Superior temporal gyrus (tissue), 1 donor: ENCODE data around the gene PIP5KL1.

ENCODE experiments used
- DNase-seq: peaks from one replicate; pipeline ENCODE4 v3.0.0-alpha.2; 2016; ENCODE audit errors: extremely low spot score

Gene PIP5KL1

DNA sequence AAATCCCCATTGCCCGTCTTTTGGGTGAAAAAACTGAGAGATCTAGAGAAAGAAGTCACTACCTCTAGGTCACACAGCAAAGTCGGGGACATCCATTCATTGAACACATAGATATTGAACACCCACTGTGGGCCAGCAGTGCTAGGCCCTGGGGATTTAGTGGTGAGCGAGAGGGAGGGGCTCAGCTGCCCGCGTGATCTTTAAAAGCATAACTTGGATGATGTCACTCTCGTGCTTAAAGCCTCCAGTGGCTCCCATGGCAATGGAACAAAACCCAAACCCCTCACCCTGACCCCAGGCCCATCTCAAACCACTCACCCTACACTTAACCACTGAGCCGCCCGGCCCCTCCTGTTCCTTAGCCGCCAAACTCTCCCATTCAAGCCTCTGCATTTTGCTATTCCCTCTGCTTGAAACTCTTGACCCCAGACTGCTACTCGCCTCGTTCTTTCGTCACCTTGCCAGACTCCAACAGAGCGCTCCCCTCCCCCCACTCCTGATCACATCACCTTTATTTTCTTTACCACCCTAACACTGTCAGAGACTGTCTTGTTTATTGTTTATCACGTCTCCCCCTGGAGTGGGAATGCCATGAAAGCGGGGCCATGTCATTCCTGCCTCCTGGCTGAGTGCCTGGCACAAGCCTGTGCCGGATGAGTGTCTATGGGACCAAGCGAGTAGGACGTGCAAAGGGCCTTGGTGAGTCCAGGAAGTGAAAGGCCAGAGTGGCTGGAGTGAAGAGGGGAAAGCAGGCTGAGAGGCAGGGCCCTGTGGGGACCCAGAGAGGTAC lies 710 bp upstream of the PIP5KL1 start:
- DNase-seq = no peak

DNA sequence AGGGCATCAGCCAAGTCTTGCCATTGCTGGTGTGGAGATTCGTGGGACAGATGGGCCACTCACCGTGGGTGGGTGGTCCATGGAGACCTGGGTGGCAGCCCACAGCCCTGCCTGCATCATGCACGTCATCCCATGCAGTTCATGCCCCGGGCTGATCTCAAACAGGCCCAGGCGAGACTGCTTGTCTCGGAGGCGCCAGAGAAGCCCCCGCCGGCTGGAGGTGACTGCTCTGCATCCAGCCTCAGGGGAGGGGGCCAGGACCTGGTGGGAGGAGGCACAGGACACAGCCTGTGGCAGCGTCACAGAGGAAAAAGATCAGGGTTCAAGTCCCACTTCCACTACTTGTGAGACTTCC lies 975 bp downstream of the PIP5KL1 start:
- no peak for DNase-seq

DNA sequence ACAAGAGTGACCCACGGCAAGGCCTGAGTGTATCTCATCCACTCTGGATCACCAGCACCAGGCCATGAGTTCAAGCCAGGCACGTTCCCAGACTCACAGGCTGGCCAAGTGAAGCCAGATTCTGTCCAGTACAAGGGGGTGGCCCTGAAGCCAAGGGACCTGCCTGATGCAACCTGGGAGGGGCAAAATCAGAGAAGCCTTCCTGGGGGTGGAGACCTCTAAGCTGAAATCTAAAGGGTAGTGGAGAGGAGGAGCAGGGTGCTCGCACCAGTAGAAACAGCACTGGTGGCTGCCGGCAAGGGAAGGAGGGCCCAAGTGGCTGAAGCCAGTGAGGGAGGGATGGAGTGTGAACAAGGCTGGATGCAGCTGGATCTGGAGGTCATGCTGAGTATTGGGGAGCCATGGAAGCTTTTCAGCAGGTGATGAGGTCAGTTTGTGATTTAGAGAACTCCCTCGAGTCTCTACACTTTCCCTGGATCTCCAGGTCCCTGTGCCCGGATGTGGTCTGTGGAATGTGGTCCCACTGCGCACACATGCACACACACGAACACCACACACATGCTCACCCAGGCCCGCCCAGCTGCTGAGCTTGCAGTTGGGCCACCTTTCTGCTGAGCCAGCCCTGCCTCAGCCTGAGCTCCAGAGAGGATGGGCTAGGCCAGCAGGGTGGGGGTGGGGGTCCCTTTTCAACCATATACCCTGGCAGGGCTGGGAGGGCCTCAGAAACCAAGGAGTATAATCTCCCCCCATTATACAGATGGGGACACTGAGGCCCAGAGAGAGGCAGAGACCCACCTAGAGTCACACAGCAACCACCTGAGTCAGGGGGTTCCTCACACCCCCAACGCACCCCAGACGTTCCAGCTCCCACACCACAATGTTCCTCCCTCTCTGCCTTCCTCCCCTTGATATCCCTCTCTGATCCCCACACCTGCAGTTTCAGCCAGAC lies 1.6 kb downstream of the PIP5KL1 start:
- DNase-seq = no peak

DNA sequence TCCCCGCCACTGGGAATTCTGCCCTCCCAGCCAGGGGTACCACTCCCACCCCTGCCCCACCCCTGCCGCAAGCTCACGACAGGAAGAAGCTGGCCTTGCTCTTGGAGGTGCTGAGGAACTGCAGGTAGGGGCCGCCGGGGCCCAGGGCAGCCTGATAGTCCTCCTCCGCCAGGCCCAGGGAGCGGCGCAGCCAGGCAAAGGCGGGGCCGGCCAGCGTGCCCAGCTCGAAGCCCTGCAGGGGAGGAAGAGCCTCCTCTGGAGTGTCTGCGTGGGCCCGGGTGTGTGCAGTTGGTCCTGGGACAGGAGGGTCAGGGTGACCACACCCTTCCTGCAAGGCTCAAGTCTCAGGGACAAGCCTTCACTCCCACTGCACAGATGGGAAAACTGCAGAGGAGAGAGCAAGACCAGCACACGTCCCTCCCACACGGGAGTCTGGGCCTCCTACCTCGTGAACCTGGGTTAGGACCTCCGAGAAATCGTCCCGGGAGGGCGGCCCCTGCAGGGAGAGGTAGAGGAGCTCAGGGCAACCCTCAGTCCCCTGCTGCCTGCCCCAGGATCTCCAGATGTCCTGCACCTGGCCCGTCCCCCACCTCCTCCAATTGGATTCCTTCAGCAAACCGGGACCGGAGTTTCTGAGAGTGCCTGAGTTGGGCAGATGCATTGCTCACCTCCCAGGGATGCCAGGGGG lies 2.4 kb downstream of the PIP5KL1 start:
- DNase-seq = no peak

DNA sequence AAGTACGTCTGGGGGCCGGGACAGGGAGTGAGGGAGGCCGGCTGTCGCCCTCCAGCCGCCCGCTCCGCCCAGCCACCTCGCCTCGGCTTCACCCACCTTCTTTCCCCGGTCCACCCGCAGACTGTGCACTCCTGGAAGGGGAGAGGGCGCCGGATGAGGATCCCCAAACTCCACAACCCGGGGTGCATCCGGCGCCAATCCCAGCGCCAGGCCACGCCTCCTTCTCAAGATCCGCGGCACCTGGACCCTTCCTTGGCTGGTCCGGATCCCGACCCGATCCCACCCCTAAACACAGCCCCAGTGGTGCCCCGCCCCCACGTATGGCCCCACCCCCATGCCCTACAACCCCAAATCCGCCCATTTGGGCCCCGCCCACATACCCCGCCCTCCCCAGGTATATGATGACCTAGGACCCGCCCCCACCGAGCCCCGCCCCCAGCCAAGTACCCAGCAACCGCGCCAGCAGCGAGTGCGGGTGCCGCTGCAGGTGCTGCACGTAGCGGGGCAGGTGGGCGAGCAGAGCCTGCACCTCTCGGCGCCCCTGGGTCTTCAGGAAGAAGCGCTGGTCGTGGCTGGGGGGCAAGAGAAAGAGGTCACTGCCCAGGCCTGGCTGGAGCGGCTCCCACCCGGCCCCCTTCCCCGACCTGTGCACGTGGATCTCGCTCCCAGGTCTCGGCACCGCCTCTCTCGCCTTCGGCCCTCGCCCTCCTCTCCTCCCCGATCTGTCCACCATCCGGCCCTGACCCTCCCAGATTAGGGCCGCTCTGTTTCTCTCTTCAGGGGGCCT lies 3.2 kb downstream of the PIP5KL1 start:
- no peak for DNase-seq

DNA sequence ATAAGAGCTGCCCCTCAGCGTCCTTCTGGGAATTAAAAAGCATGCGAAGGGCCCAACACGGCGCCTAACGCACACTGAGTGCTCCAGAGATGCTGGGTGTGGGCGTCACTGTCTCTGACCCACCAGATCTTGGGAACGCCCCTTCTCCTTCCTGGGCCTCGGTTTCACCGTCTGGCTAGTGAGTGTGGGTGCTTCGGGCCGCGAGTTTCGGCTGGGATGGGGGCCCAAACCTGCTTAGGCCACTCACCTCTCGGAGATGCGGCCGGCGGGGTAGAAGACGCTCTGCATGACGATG lies 3.7 kb downstream of the PIP5KL1 start:
- DNase-seq = no peak

DNA sequence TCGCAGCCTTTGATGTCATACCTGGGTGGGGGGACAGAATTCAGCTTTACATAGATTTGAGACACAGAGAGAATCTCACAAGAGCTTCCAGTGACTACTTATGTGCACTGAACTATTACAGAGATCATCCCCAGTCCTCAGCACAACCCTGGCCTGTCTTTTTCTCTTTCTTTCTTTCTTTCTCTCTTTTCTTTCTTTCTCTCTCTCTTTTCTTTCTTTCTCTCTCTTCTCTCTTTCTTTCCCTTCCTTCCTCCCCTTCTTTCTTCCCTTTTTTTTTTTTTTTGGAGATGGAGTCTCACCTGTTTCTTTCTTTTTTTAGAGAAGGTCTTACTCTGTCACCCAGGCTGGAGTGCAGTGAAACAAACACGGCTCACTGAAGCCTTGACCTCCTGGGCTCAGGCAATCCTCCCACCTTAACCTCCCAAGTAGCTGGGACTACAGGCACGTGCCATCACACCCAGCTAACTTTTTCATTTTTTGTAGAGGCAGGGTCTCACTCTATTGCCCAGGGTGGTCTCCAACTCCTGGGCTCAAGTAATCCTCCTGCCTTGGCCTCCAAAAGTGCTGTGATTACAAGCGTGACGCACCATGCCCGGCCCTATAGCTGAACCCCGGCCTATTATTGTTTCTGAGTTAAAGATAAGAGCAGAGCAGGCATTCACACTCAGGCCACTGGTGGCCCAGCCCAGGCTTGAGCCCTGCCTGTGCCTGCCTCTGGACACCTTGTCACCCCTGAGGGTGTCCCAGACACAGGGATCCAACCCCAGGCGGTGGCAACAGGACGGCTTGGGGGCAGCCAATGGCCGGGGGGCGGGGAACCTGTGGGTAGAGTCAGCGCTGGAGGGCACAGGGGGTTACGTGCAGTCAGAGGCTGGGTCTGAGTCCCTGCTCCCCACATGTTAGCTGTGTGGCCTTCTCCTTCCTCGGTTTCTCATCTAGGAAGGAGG lies 4.3 kb downstream of the PIP5KL1 start:
- no peak for DNase-seq

DNA sequence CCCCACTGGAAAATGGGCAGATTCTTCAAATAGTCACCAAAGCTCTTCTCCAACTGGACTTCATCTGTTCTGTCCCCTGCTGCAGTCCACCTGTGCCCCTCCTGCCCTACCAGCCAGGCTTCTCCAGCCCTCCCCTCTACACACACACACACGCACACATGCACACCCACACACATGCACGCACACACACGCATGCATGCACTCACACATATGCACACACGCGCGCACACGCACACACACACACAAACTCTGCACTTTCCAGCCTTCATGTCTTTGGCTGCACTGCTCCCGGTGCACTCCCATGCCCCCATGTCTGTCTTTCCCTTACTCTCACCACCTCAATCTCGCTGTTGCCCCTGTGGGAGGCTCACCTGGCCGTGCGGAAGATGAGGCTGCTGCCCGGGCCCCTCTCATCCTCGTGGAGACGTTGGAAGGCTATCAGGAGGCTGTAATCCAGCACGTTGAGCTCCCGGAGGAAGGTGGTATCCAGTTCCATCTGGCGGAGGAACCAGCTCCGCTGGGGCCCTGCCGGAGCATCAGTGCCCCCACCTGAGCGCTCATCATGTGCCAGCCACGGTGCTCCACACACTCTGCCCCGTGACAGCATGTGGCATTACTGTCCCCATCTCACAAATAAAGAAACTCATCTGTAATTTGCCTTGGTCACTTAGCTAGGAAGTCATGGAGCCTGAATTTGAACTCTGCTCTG lies 5.7 kb downstream of the PIP5KL1 start:
- DNase-seq = no peak

DNA sequence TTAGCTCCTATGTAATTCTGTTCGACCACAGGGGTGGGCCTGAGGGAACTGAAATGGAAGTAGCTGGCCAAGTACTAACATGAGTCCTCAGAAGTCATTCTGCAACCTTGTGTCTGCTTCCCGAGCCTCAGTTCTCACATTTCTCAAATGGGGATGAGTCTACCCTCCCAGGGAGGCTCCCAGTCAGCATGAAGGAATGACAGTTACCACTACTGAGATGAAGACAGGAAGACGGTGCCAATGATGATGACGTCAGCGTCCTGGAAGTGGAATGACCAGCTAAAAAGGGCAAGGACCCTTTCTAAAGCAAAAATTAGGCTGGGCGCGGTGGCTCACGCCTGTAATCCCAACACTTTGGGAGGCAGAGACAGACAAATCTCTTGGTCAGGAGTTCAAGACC lies 6.8 kb downstream of the PIP5KL1 start:
- no peak for DNase-seq

DNA sequence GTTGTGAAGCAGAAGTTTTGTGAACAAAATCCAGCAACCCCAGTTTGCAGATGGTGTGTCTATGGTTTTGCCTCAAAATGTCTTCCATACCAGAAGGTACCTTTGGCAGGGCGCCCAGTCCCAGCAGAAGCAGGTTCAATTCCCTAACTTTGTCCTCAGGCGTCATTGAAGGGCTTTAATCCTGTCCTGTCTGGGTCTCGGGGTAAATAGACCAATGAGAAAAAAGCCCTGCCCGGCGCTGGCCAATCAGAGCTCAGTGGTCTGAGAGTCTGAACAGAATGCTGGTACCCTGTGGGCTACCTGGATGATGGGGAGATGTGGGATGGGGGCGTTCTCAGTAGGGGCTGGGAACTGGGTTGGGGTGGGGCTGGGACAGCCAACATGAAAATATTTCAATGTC lies 7.5 kb downstream of the PIP5KL1 start:
- no peak for DNase-seq

DNA sequence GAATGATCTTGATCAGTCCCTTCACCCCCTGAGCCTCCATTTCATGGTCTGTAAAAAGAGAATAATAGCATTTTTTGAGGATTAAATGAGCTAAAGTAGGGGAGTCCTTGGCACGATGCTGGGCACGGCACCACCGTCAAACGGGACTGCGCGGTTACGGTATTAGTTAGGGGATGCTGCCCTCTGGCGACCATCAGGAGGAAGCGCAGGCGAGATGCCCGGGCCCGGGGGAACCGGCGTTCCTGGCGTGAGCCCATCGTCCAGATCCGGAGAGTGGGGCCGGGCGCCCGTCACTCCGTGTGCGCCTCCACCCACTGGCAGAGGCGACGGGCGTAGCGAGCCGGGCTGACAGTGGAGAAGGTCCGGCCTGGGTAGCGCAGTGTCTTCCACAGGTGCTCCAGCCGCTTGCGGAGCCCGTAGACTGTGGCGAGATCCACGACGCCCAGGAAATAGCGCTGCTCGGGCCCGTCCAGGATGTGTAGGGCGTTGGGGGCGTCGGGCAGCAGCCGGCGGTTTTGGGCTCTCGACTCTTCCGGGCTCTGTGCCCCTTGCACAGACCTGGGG lies 8.9 kb downstream of the PIP5KL1 start:
- peak; percentile 79 for DNase-seq

DNA sequence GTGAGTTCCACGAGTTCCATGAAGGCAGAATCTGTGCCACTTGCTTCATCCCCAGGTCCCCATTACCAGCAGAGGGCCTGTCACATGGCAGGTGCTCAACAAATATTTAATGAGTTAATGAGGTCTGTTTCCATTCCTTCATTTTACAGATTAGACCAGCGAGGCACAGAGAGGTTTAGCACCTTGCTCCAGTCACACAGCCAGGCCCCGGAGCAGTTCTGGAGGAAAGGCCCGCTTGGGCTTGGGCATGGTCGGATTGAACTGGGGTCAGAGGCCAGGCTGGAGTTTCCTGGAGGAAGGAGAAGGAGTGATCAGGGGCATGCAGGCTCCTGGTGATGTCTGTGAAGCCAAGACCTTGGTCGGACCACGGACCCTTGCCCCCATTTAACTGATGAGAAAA lies 9.8 kb downstream of the PIP5KL1 start:
- DNase-seq = no peak

DNA sequence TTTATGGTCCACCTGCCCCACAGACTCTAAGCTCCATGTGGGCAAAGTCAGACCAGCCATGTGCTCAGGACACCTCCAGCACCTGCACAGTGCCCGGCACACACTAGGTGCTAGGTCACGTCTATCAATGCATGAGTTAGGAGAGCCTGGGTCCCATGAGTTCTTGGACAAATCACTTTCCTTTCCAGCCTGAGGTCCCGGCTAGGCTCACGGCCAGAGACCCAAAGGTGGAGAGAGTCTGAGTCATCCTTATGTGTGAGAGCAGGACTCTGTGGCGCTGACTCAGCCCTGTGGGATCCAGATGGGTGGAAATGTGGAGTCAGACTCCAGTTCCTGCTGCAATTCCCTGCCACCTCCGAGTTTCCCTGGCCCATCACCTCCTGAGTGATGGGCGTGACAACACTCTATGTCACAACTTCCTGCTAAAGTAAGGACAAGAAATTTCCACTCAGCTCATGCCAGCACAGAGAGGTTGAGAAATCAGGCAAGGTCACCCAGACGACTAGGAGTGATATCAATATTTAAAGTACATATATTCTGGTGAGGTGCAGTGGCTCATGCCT lies 11.2 kb downstream of the PIP5KL1 start:
- DNase-seq = no peak

DNA sequence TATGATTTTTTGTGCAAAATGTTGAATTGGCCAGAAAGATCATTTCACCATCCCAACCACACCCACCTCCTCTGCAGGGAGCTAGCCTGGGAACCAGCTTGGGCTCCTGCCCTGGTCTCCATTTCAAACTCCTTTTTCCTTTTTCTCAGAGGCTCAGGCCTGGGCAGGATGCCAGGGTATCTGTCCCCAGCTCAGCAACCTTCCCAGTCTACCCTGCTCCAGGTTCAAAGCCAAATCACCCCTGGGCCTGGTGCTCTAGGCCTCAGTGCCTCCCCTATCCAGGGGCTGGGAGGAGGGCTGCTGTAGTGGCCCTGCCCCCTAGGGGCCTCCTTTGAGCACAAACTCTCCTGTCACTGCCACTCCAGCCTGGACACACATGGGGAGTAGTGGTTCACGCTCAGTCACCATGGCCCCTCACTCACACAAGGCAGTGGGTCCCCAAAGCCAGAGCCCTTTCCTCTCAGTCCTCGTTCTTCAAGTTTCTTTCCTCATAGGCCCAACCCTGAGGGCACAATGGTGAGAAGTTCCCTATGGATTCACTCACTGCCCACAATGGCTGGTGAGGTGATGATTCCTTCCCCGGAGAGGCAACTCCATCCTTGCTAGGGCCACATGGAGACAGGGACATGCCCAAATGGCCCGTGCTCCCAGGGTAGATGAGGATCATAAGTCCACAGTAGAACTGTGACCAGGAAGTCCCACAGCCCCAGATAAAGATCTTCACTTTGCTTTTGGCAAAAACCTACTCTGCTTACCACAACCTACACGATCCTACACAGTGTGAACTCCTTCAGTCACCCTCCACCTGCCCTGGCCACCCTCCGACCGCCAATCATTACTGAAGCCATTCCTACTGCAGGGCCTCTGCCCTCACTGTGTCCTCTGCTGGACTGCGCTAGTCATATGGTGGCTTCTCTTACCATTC lies 12.1 kb downstream of the PIP5KL1 start:
- DNase-seq = no peak

DNA sequence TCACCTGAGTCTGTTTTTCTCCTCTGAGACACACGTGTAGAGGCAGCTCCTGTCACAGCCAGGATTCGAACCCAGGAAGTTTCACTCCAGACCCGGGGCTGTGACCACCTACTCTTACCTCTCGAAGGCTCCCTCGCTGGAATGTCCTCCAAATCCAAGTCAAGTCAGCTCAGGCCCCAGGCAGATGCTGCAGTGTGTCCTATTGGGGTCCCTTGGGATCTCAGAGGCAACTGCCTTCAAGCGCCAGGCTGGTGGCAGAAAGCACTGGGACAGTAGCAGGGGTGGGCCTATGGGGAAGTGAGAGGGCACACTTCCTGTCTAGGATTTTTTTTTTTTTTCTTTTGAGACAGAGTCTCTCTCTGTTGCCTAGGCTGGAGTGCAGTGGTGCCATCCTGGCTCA lies 13.0 kb downstream of the PIP5KL1 start:
- DNase-seq = no peak

DNA sequence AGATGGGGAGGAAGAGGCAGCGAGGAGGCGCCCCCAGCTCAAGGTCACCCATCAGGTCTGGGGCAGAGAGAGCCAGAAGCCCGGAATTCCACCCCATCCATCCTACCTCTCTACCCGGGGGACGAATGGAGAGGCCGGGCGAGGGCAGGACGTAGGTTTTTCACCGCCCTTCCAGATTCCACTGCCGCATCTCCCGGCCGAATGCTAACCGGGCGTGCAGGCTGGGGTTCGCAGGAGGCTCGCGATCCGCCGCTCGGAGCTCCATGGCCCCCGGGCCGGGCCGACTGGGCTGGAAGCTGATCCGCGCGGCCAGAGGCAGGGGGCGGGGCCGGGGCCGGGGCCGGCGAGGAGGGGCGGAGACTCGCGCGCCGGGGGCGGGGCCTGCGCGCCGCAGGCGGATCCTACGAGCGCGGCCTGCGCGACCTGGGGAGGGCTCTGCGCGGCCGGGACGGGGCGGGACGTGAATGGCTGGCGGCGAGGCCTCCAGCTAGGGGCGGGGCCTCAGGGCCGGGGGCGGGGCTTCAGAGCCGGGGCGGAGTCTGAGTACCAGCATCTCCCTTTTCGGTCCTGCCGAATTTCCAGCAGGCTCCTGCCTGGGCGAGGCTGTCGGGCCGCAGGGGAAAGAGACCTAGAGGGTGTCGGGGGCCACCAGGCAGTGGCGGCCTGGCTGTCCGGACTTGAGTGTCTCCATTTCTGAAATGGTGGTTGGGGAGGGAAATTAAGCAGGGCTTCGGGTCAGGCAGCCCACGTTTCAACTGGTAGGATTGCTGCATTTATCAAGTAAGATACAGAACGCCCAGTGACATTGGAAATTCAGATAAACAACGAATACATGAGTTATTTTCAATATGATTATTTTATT lies 13.6 kb downstream of the PIP5KL1 start, which contains the start of gene ST6GALNAC4:
Gene ST6GALNAC4, minus strand, starts transcription at position 322 of the 862 bp plus-strand sequence. CDS start 622 bp downstream, outside the sequence.
- DNase-seq = peak; percentile 86
